Liver (tissue), 9 donors: ENCODE measurements around the gene IFNAR2. TPM values are rescaled to one million over a fixed set of nuclear protein-coding genes. Genes with fewer than 3 reads are reported as not detected.

ENCODE experiments used
- DNase-seq: peaks from one replicate; pipeline ENCODE4 v3.0.0-alpha.2; 2017; ENCODE audit warnings: low spot score
- H3K27ac ChIP-seq, 2 donors: one replicate each; pipeline ENCODE4 v1.7.0; 2013; ENCODE audit warnings: inconsistent platforms in 2 of 2, low read length in 2 of 2, control low read depth in 1 of 2, low read depth in 1 of 2, mild to moderate bottlenecking in 1 of 2
- H3K27me3 ChIP-seq, 4 donors: one replicate each; pipeline versions ENCODE4 v1.6.1 to v1.7.0; 2013; ENCODE audit warnings: low read length in 3 of 4, inconsistent platforms in 1 of 4, mild to moderate bottlenecking in 1 of 4, moderate library complexity in 1 of 4; ENCODE audit not compliant: control insufficient read depth in 4 of 4, insufficient read depth in 4 of 4
- H3K36me3 ChIP-seq, 4 donors: one replicate each; pipeline versions ENCODE4 v1.6.1 to v1.7.0; 2013; ENCODE audit warnings: low read length in 3 of 4, mild to moderate bottlenecking in 3 of 4, low read depth in 1 of 4, moderate library complexity in 1 of 4; ENCODE audit not compliant: control insufficient read depth in 4 of 4, insufficient read depth in 3 of 4
- H3K4me1 ChIP-seq, 4 donors: one replicate each; pipeline versions ENCODE4 v1.6.1 to v1.7.0; 2013; ENCODE audit warnings: low read length in 3 of 4, mild to moderate bottlenecking in 3 of 4, moderate library complexity in 1 of 4; ENCODE audit not compliant: control insufficient read depth in 4 of 4, insufficient read depth in 4 of 4
- H3K4me3 ChIP-seq, 3 donors: one replicate each; pipeline versions ENCODE4 v1.6.1 to v1.7.0; 2013; ENCODE audit warnings: low read length in 3 of 3, control low read depth in 1 of 3, low read depth in 1 of 3, mild to moderate bottlenecking in 1 of 3
- H3K9ac ChIP-seq, 2 donors: one replicate each; pipeline ENCODE4 v1.7.0; 2013; ENCODE audit warnings: low read length in 2 of 2, mild to moderate bottlenecking in 2 of 2, moderate library complexity in 2 of 2, control low read depth in 1 of 2, low read depth in 1 of 2
- H3K9me3 ChIP-seq, 4 donors: one replicate each; pipeline versions ENCODE4 v1.6.1 to v1.7.0; 2013; ENCODE audit warnings: low read length in 3 of 4; ENCODE audit not compliant: control insufficient read depth in 4 of 4
- ATF3 ChIP-seq: IDR thresholded peaks from 2 replicates; pipeline ENCODE4 v1.6.1; 2016; ENCODE audit warnings: antibody characterized with exemption
- CTCF ChIP-seq: fragments of 150-350 bp; IDR thresholded peaks from 2 replicates; pipeline ENCODE4 v1.5.1; 2017; ENCODE audit warnings: improper control_type of control experiment, low read depth, low read length; ENCODE audit not compliant: missing input control
- EGR1 ChIP-seq, 2 donors: IDR thresholded peaks; 2 replicates each; pipeline ENCODE4 v1.6.1; 2016 to 2018; ENCODE audit warnings: antibody characterized with exemption in 2 of 2, low read depth in 2 of 2
- FOXA1 ChIP-seq: IDR thresholded peaks from 2 replicates; pipeline ENCODE4 v1.6.1; 2016; ENCODE audit warnings: antibody characterized with exemption
- FOXA2 ChIP-seq: IDR thresholded peaks from 2 replicates; pipeline ENCODE4 v1.6.1; 2016; ENCODE audit warnings: antibody characterized with exemption
- HNF4A ChIP-seq, 2 donors: conservative IDR thresholded peaks; 2 replicates each; pipeline ENCODE4 v1.6.1; 2016; ENCODE audit warnings: antibody characterized with exemption in 2 of 2, mild to moderate bottlenecking in 2 of 2
- HNF4G ChIP-seq: IDR thresholded peaks from 2 replicates; pipeline ENCODE4 v1.6.1; 2016; ENCODE audit warnings: antibody characterized with exemption
- MAX ChIP-seq: IDR thresholded peaks from 2 replicates; pipeline ENCODE4 v1.6.1; 2016; ENCODE audit warnings: antibody characterized with exemption
- RAD21 ChIP-seq, 2 donors: IDR thresholded peaks; 2 replicates each; pipeline ENCODE4 v1.6.1; 2016; ENCODE audit warnings: antibody characterized with exemption in 2 of 2, mild to moderate bottlenecking in 2 of 2
- REST ChIP-seq: IDR thresholded peaks from 2 replicates; pipeline ENCODE4 v1.6.1; 2016; ENCODE audit warnings: antibody characterized with exemption, mild to moderate bottlenecking
- SP1 ChIP-seq: IDR thresholded peaks from 2 replicates; pipeline ENCODE4 v1.6.1; 2018; ENCODE audit warnings: antibody characterized with exemption, mild to moderate bottlenecking
- TAF1 ChIP-seq: conservative IDR thresholded peaks from 2 replicates; pipeline ENCODE4 v1.6.1; 2016; ENCODE audit warnings: antibody characterized with exemption, mild to moderate bottlenecking
- YY1 ChIP-seq: IDR thresholded peaks from 2 replicates; pipeline ENCODE4 v1.6.1; 2016; ENCODE audit warnings: antibody characterized with exemption, mild to moderate bottlenecking
- ZBTB33 ChIP-seq: IDR thresholded peaks from 2 replicates; pipeline ENCODE4 v1.6.1; 2016; ENCODE audit warnings: antibody characterized with exemption
- WGBS: extraction: QIAGEN DNeasy Blood & Tissue Kit; methylation state at CpG from one replicate; pipeline ENCODE4 v1.1.7; 2013; 5-methylcytosine and 5-hydroxymethylcytosine counted together
- polyA plus RNA-seq, 2 donors: library from polyadenylated mRNA; stranded (reverse) in 1 of 2; unstranded in 1 of 2; fragments of 200-250 nt in 1 of 2; fragments of >200 nt in 1 of 2; fragmentation: Nextera tagmentation in 1 of 2; extraction: Ambion mirVana in 1 of 2; gene quantifications; one replicate each; pipeline versions ENCODE4 v1.2.1 to v1.2.3, GENCODE V29; 2013 to 2015
- total RNA-seq, 2 donors: library from RNA; depleted of rRNA; stranded (reverse); fragments of >200 nt; gene quantifications; one replicate each; pipeline ENCODE4 v1.2.3, GENCODE V29; 2014
- donor health status: healthy.
- donor health status: healthy.
- donor health status: healthy.
- donor health status: healthy.
- donor health status: healthy.

The IFNAR2 gene
- total and polyA plus RNA-seq, 4 donors = 12.6 to 17.0 (median 14.6) TPM

- DNase-seq = no peak
- H3K4me1 ChIP-seq = no peaks in the 10 kb centered on the region
- TF ChIP-seq HNF4G (no peak), SP1 (no peak), FOXA1 (no peak), HNF4A (conservative IDR thresholded peaks at IDR 0.05) (no peak), RAD21 (IDR thresholded peaks at IDR 0.05) (no peak), FOXA2 (no peak), TAF1 (no peak), EGR1 (IDR thresholded peaks at IDR 0.05; ENCODE audit: low read depth in 2 of 2) (no peak), CTCF (no peak), REST (no peak), MAX (no peak), ATF3 (no peak), YY1 (no peak), ZBTB33 (no peak)
- no peaks in the 10 kb centered on the region for H3K9me3 ChIP-seq
- WGBS = 85% methylated on average over 4 of the region's 4 CpGs
- H3K4me3 ChIP-seq = no peak overlapping the region
- no peak overlapping the region for H3K27ac ChIP-seq
- no peaks in the 10 kb centered on the region for H3K27me3 ChIP-seq
- H3K36me3 ChIP-seq = no peaks in the 10 kb centered on the region
- H3K9ac ChIP-seq = no peak overlapping the region
Measured at GRCh38 chr21:33187276-33187675, 42.5 kb upstream of the IFNAR2 start.

GRCh38 chr21:33189237-33189636, 40.5 kb upstream of the IFNAR2 start:
- no peak for DNase-seq
- H3K36me3 ChIP-seq = no peaks in the 10 kb centered on the region
- no peak overlapping the region for H3K9ac ChIP-seq
- 39% methylated on average over 4 of the region's 4 CpGs for WGBS
- no peak for TF ChIP-seq HNF4G
- TF ChIP-seq REST = no peak
- H3K4me3 ChIP-seq = no peak overlapping the region
- H3K27me3 ChIP-seq = no peaks in the 10 kb centered on the region
- H3K27ac ChIP-seq = no peak overlapping the region
- H3K9me3 ChIP-seq = no peaks in the 10 kb centered on the region
- H3K4me1 ChIP-seq = no peaks in the 10 kb centered on the region
